Lower leg skin (tissue), 4 donors: ENCODE measurements around the gene ACAT2. TPM values are rescaled to one million over a fixed set of nuclear protein-coding genes. Genes with fewer than 3 reads are reported as not detected.

Source experiments
- DNase-seq, 2 donors: peaks; one replicate each; pipeline ENCODE4 v3.0.0-alpha.2; 2019; ENCODE audit warnings: low spot score in 2 of 2
- H3K4me3 ChIP-seq: fragments of 200-600 bp; sonication (generic); 2 replicates; pipeline ENCODE4 v1.5.1; 2017; ENCODE audit warnings: mild to moderate bottlenecking, low read depth; ENCODE audit not compliant: poor library complexity, severe bottlenecking
- CTCF ChIP-seq, 3 donors: fragments of 450-650 bp; IDR thresholded peaks; one replicate each; pipeline ENCODE4 v1.5.1; 2016; ENCODE audit warnings: antibody characterized with exemption in 3 of 3, mild to moderate bottlenecking in 3 of 3, moderate library complexity in 2 of 3
- POLR2A ChIP-seq, 2 donors: fragments of 450-650 bp; IDR thresholded peaks; one replicate each; pipeline ENCODE4 v1.6.1; 2016 to 2017; ENCODE audit warnings: antibody characterized with exemption in 2 of 2, mild to moderate bottlenecking in 1 of 2, moderate library complexity in 1 of 2
- WGBS, 2 donors: methylation state at CpG; one replicate each; pipeline ENCODE4 v1.1.5; 2018; 5-methylcytosine and 5-hydroxymethylcytosine counted together
- intact Hi-C: fragments of 100-400 bp; cut with DNase I; formaldehyde crosslinking; loops from one replicate; pipeline ENCODE4 v1.15.0; 2023; ENCODE audit warnings: low total_unique reads
- total RNA-seq, 4 donors: library from RNA; depleted of rRNA; stranded (reverse); fragments of >200 nt; gene quantifications; one replicate each; pipeline ENCODE4 v1.1.0, GENCODE V29; 2016

The ACAT2 gene
- total RNA-seq, 4 donors from 2014 or later = 5.4 to 31.5 (median 13.8) TPM

GRCh38 chr6:159772196-159772595, 10.4 kb downstream of the ACAT2 start:
- 0 to 43% methylated on average over 1 of the region's 1 CpG for WGBS, 2 donors
- TF ChIP-seq CTCF (IDR thresholded peaks at IDR 0.05) (no peak), POLR2A (IDR thresholded peaks at IDR 0.05) (no peak)
- H3K4me3 ChIP-seq = no peak overlapping the region
- intact Hi-C loops = no loop called here
- no peak for DNase-seq

- 79 to 83% methylated on average over 7 of the region's 7 CpGs for WGBS, 2 donors
- TF ChIP-seq POLR2A (IDR thresholded peaks at IDR 0.05) = no peak
- TF ChIP-seq CTCF (IDR thresholded peaks at IDR 0.05) = no peak
- DNase-seq = no peak
- H3K4me3 ChIP-seq = no peak overlapping the region
- intact Hi-C loops = no loop called here
Measured at GRCh38 chr6:159777240-159777904, 15.5 kb downstream of the ACAT2 start.

- TF ChIP-seq POLR2A (IDR thresholded peaks at IDR 0.05) = no peak
- TF ChIP-seq CTCF (IDR thresholded peaks at IDR 0.05) = no peak
- 44 to 60% methylated on average over 1 of the region's 1 CpG for WGBS, 2 donors
- intact Hi-C loops = no loop called here
- no peak overlapping the region for H3K4me3 ChIP-seq
- no peak for DNase-seq
Measured at GRCh38 chr6:159778131-159778530, 16.3 kb downstream of the ACAT2 start.

GRCh38 chr6:159778542-159779103, 16.8 kb downstream of the ACAT2 start:
- no peak overlapping the region for H3K4me3 ChIP-seq
- TF ChIP-seq POLR2A (IDR thresholded peaks at IDR 0.05) = no peak
- TF ChIP-seq CTCF (IDR thresholded peaks at IDR 0.05) = no peak
- WGBS, 2 donors = 71 to 89% methylated on average over 3 of the region's 3 CpGs
- intact Hi-C loops = no loop called here
- DNase-seq = no peak

- DNase-seq = no peak
- intact Hi-C loops = no loop called here
- TF ChIP-seq POLR2A (IDR thresholded peaks at IDR 0.05) = no peak
- TF ChIP-seq CTCF (IDR thresholded peaks at IDR 0.05) = no peak
- 17 to 27% methylated on average over 15 of the region's 15 CpGs for WGBS, 2 donors
- no peak overlapping the region for H3K4me3 ChIP-seq
Measured at GRCh38 chr6:159788276-159788675, 26.4 kb downstream of the ACAT2 start.
